ENCODE measurements around the gene CBX5.

CBX5 gene

GRCh38 chr12:54300732-54301427 lies 21.0 kb upstream of the CBX5 start, which contains the start of gene NFE2:
TSS of gene NFE2 (minus strand) at chr12:54301015. CDS start at chr12:54295248, 5,767 bp downstream.
- H3K4me1 Mint-ChIP-seq, result peaks cover 74% of the 10 kb centered on the region

GRCh38 chr12:54300225-54300731 lies 20.4 kb upstream of the CBX5 start:
- peak overlapping the region; percentile 81 for H3K4me3 Mint-ChIP-seq
- H3K4me1 Mint-ChIP-seq, result peaks cover 80% of the 10 kb centered on the region
- no peak for DNase-seq
- H3K27ac Mint-ChIP-seq, result peak overlapping the region; percentile 81
- no peaks in the 10 kb centered on the region for H3K36me3 Mint-ChIP-seq (ENCODE audit: low read depth)
- H3K27me3 Mint-ChIP-seq (ENCODE audit: low read depth, poor library complexity), result peaks cover 9% of the 10 kb centered on the region
- H3K9me3 Mint-ChIP-seq, result no peaks in the 10 kb centered on the region
- no peak for TF ChIP-seq CTCF (IDR thresholded peaks at IDR 0.05)

More at GRCh38 chr12:54300732-54301427, 21.0 kb upstream of the CBX5 start, which contains the start of gene NFE2:
- TF ChIP-seq CTCF (IDR thresholded peaks at IDR 0.05), result no peak
- no peaks in the 10 kb centered on the region for H3K36me3 Mint-ChIP-seq (ENCODE audit: low read depth)
- no peaks in the 10 kb centered on the region for H3K9me3 Mint-ChIP-seq
- peaks cover 5% of the 10 kb centered on the region for H3K27me3 Mint-ChIP-seq (ENCODE audit: low read depth, poor library complexity)
- H3K4me3 Mint-ChIP-seq, result peak within 1 kb of the TSS; percentile 81
- peak; percentile 87 for DNase-seq
- H3K27ac Mint-ChIP-seq, result peak within 1 kb of the TSS; percentile 81

GRCh38 chr12:54299515-54300224 lies 19.7 kb upstream of the CBX5 start:
- no peak overlapping the region for H3K27ac Mint-ChIP-seq
- DNase-seq, result no peak
- H3K27me3 Mint-ChIP-seq (ENCODE audit: low read depth, poor library complexity), result peaks cover 14% of the 10 kb centered on the region
- TF ChIP-seq CTCF (IDR thresholded peaks at IDR 0.05), result no peak
- H3K4me1 Mint-ChIP-seq, result peaks cover 85% of the 10 kb centered on the region
- H3K9me3 Mint-ChIP-seq, result no peaks in the 10 kb centered on the region
- H3K4me3 Mint-ChIP-seq, result peak overlapping the region; percentile 81
- H3K36me3 Mint-ChIP-seq (ENCODE audit: low read depth), result no peaks in the 10 kb centered on the region

GRCh38 chr12:54298904-54299303 lies 19.0 kb upstream of the CBX5 start:
- no peak for DNase-seq
- Mint-ChIP-seq H3K4me3 (peak overlapping the region; percentile 28), H3K4me1 (peaks cover 81% of the 10 kb centered on the region), H3K27me3 (ENCODE audit: low read depth, poor library complexity) (peaks cover 15% of the 10 kb centered on the region), H3K27ac (no peak overlapping the region), H3K9me3 (no peaks in the 10 kb centered on the region), H3K36me3 (ENCODE audit: low read depth) (no peaks in the 10 kb centered on the region)
- no peak for TF ChIP-seq CTCF (IDR thresholded peaks at IDR 0.05)

GRCh38 chr12:54296393-54297099 lies 16.6 kb upstream of the CBX5 start:
- TF ChIP-seq CTCF (IDR thresholded peaks at IDR 0.05), result no peak
- H3K4me1 Mint-ChIP-seq, result peaks cover 59% of the 10 kb centered on the region
- peaks cover 19% of the 10 kb centered on the region for H3K27me3 Mint-ChIP-seq (ENCODE audit: low read depth, poor library complexity)
- H3K36me3 Mint-ChIP-seq (ENCODE audit: low read depth), result peaks cover 11% of the 10 kb centered on the region
- H3K4me3 Mint-ChIP-seq, result no peak overlapping the region
- no peak overlapping the region for H3K27ac Mint-ChIP-seq
- no peak for DNase-seq
- no peaks in the 10 kb centered on the region for H3K9me3 Mint-ChIP-seq
